ENCODE measurements around the gene ATP23.

GRCh38 chr12:58007875-58008274 is 66.5 kb downstream of the ATP23 start:
- TF ChIP-seq, protein P1, sequence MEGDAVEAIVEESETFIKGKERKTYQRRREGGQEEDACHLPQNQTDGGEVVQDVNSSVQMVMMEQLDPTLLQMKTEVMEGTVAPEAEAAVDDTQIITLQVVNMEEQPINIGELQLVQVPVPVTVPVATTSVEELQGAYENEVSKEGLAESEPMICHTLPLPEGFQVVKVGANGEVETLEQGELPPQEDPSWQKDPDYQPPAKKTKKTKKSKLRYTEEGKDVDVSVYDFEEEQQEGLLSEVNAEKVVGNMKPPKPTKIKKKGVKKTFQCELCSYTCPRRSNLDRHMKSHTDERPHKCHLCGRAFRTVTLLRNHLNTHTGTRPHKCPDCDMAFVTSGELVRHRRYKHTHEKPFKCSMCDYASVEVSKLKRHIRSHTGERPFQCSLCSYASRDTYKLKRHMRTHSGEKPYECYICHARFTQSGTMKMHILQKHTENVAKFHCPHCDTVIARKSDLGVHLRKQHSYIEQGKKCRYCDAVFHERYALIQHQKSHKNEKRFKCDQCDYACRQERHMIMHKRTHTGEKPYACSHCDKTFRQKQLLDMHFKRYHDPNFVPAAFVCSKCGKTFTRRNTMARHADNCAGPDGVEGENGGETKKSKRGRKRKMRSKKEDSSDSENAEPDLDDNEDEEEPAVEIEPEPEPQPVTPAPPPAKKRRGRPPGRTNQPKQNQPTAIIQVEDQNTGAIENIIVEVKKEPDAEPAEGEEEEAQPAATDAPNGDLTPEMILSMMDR (IDR thresholded peaks at IDR 0.05): no peak
- TF ChIP-seq POLR2A (IDR thresholded peaks at IDR 0.05): no peak

Data from vagina (tissue), 2 donors.